NAMALWA (cell line): ENCODE results near the gene TNFSF10.
"Not testable (repeated sequence)": the region's sequence is repeated elsewhere in the genome, so short reads cannot be mapped to it uniquely, and the experiment has no call there.

Experiments used
- DNase-seq: peaks from one replicate; pipeline ENCODE4 v3.0.0-alpha.2; 2015; ENCODE audit warnings: low spot score

Gene TNFSF10

DNA sequence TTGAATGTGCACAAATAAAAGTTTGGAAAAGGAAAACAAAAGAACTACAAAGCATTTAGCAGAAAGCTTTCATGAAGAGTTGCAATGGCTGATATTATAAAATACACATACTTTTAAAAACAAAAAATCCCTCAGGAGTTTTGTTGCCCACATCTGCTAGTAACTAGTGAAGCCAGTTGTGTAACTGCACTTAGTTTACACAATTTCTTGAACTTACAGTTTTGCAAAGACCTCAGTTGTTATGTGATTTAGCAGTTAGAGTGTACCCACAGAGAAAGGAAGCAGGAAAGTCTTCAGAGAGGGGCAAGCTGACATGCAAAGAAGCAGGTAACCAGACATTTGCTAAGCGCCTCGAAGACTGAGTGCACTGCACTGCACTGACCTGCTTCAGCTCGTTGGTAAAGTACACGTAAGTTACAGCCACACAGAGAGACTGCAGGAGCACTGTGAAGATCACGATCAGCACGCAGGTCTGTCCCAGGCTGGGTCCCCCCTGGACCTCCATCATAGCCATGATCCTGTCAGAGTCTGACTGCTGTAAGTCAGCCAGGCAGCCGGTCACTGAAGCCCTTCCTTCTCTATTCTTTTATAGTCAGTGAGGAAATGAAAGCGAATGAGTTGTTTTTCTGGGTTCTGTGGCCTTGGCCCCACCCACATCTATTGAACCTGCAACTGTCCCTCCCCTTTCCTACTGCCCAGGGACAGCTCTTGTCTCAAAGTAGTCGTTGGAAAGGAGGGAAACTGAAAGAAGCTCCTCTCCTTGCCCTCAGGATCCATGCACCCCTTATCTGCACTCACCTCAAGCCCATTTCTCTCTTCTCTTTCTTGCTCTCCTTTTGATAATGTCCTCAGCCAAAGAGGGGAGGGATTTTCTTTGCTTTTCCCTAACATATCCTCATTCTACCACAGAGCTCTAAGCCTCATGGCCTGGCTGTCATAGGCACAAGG lies at the start of gene TNFSF10:
TSS of gene TNFSF10 (minus strand) at position 560 of the 948 bp plus-strand sequence. CDS start at position 514, 46 bp downstream.
- peak; percentile 82 for DNase-seq

GRCh38 chr3:172569128-172570008 lies 46.1 kb upstream of the TNFSF10 start:
- no peak for DNase-seq

GRCh38 chr3:172568701-172569100 lies 45.5 kb upstream of the TNFSF10 start:
- DNase-seq: no peak

DNA sequence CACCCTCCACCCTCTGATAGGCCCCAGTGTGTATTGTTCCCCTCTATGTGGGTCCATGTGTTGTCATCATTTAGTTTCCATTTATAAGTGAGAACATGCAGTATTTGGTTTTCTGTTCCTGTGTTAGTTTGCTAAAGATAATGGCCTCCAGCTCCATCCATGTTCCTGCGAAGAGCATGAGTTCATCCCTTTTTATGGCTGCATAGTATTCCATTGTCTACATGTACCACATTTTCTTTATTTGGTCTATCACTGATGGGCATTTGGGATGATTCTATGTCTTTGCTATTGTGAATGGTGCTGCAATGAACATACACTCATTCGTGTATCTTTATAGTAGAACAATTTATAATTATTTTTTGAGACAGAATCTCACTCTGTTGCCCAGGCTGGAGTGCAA lies 43.6 kb upstream of the TNFSF10 start:
- not testable (repeated sequence) for DNase-seq

- no peak for DNase-seq
These were observed 41.3 kb upstream of the TNFSF10 start for GRCh38 chr3:172564499-172564898.

DNA sequence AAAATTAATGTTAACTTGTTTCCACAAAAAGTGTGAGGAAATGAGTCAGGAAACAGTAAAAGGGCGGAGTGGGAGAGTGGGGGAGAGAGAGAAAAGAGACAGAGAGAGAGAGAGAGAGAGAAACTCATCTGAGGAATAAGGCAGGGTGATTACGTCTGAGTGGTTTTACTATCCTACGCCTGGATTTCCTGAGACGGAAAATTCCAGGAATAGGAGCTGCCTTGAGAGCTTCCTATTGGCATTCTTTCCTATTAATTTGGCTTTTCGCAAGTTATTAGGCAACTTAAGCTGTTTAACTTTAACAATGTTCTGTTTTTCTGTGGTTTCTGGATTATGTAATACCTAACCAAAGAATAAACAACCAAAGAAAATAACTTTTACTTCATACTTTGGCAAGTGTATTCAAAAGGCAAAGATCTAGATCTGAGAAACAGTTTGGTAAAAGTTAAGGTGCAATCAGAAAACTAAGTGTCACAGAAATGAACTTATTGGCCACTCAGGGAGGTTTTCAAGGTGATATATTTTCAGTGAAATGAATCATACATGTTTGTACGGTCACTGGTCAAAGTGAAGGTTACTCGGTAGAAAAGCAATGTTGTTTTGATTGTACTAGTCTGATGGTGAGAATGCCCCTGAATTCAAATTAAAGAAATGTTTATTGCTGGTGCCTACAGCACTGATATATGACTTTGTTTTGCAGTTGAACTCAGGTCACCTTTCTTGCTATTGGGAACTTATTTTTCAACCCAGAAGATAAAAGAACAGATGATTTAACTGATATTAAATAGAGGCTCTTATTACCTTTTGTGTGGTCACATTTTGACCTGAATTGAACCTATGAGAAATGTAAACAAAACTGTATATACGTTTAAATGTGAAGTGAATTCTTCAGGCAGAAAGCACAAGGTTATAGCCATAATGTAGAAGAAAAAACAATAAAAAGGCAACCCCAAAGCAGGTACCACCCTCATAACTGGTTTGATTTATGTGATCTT lies 39.9 kb upstream of the TNFSF10 start:
- no peak for DNase-seq

DNA sequence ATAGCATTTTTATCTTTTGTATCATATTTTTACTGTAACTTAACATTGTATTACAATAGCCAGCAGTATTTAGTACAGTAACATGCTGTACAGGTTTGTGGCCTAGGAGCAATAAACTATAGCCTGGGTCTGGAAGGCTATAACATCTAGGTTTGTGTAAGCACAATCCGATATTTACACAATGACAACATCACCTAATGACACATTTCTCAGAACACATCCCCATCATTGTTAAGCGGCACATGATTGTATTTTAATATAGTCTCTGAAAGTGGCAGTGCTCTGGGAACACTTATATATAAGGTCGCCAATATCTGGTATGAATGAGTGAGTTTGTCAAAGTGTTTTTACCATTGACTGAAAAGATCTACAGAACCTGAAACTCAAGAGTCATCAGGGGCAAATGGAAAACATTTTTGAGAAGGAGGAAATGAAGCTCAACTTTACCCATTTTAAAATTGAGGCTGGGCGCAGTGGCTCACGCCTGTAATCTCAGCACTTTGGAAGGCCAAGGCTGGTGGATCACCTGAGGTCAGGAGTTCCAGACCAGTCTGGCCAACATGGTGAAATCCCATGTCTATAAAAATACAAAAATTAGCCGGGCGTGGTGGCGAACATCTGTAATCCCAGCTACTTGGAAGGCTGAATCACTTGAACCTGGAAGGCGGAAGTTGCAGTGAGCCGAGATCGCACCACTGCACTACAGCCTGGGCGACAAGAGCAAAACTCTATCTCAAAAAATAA lies 38.8 kb upstream of the TNFSF10 start:
- DNase-seq: no peak

DNA sequence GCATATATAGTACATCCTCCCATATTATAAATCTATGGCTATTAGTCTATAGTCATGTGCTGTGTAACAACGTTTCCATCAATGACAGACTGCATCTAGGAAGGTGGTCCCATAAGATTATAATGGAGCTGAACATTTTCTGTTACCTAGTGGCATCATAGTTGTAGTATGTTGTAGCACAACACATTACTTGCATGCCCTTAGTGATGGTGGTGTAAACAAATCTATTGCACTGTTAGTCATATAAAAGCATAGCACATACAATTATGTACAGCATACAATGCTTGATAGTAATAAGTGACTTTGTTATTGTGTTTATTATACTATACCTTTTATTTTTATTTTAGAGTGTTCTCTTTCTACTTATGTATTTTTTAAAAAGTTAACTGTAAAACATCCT lies 37.4 kb upstream of the TNFSF10 start:
- DNase-seq: no peak

DNA sequence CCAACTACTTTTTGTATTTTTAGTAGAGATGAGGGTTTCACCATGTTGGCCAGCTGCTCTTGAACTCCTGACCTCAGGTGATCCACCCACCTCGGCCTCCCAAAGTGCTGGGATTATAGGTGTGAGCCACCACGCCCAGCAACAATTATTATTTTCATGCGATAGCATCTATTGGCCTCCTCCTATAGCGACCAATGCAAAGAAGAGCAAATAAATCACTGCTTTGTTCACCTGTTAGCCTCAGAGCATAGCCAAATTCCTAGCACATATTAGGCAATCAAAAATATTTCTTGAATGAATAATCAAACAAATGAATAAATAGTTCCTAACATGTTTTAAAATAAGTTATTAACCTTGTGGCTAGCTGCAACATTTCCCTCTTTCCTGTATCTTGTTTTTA lies 36.8 kb upstream of the TNFSF10 start:
- DNase-seq: no peak

GRCh38 chr3:172559020-172559419 lies 35.8 kb upstream of the TNFSF10 start:
- no peak for DNase-seq

GRCh38 chr3:172557515-172558220 lies 34.4 kb upstream of the TNFSF10 start:
- no peak for DNase-seq

GRCh38 chr3:172553526-172554252 lies 30.5 kb upstream of the TNFSF10 start:
- DNase-seq: no peak

DNA sequence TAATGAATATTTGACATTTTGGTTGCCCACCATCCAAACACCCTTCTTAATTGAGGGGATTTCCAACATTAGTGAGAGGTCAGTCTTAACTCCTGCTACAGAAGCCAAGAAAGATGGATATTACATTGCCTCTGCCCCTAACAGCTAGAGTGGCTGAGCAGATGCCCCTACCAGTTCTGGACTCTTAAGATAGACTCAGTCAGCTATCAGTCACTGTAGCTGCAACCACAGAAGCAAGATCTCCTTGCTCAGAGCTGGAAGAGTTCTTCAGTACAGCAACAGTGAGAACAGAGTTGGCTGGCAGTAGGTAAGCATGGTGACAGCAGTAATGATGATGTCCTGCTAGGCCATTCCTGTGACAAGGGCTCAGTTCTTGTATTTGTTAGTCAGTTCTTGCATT lies 29.4 kb upstream of the TNFSF10 start:
- DNase-seq: no peak

- no peak for DNase-seq
These were observed 28.6 kb upstream of the TNFSF10 start for GRCh38 chr3:172551874-172552273.

- no peak for DNase-seq
These were observed 27.2 kb upstream of the TNFSF10 start for GRCh38 chr3:172550347-172550943.

- DNase-seq: no peak
These were observed 25.9 kb upstream of the TNFSF10 start for GRCh38 chr3:172549144-172549543.

- no peak for DNase-seq
These were observed 23.5 kb upstream of the TNFSF10 start for GRCh38 chr3:172546628-172547214.

- no peak for DNase-seq
These were observed 22.9 kb upstream of the TNFSF10 start for GRCh38 chr3:172546105-172546504.

DNA sequence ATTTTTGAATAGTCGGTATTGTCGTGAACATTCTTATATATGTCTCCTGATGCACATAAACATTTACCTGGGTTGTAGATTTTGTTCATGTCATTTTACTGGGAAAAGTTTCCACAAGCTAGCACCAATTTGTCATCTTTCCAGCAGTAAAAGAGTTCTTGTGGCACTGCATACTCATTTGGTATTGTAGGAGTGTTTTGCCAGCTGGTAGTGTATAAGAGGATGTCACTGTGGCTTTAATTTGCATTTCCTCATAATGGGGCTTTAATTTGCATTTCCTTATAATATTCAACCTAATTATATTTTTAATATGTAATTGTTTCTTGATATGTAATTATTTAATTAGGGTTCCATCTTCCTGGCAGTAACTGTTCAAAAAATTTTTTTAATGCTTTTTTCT lies 21.2 kb upstream of the TNFSF10 start:
- DNase-seq: no peak
